NAMALWA (cell line): Measurements from ENCODE around the gene POFUT1.

ENCODE experiments used
- DNase-seq: peaks from one replicate; pipeline ENCODE4 v3.0.0-alpha.2; 2015; ENCODE audit warnings: low spot score

Gene POFUT1

GRCh38 chr20:32208499-32209154 lies 947 bp downstream of the POFUT1 start:
- DNase-seq, result no peak

- DNase-seq, result no peak
Observed at GRCh38 chr20:32209850-32210605, 2.3 kb downstream of the POFUT1 start.

GRCh38 chr20:32213870-32214269 lies 6.2 kb downstream of the POFUT1 start:
- no peak for DNase-seq

- no peak for DNase-seq
Observed at GRCh38 chr20:32215147-32215546, 7.5 kb downstream of the POFUT1 start.

- DNase-seq, result no peak
Observed at GRCh38 chr20:32215729-32216128, 8.0 kb downstream of the POFUT1 start.

- no peak for DNase-seq
Observed at GRCh38 chr20:32216179-32217142, 8.8 kb downstream of the POFUT1 start.

- DNase-seq, result no peak
Observed at GRCh38 chr20:32218156-32218900, 10.6 kb downstream of the POFUT1 start.

GRCh38 chr20:32224463-32224862 lies 16.8 kb downstream of the POFUT1 start:
- no peak for DNase-seq

GRCh38 chr20:32226391-32226790 lies 18.7 kb downstream of the POFUT1 start:
- DNase-seq, result no peak

GRCh38 chr20:32227306-32227705 lies 19.6 kb downstream of the POFUT1 start:
- no peak for DNase-seq

- no peak for DNase-seq
Observed at GRCh38 chr20:32227744-32228688, 20.3 kb downstream of the POFUT1 start.

- DNase-seq, result no peak
Observed at GRCh38 chr20:32229251-32229747, 21.6 kb downstream of the POFUT1 start.

GRCh38 chr20:32230707-32231106 lies 23.0 kb downstream of the POFUT1 start:
- DNase-seq, result no peak

GRCh38 chr20:32231245-32231644 lies 23.6 kb downstream of the POFUT1 start:
- DNase-seq, result no peak

- DNase-seq, result no peak
Observed at GRCh38 chr20:32231847-32232246, 24.2 kb downstream of the POFUT1 start.

GRCh38 chr20:32232326-32232886 lies 24.7 kb downstream of the POFUT1 start:
- no peak for DNase-seq

GRCh38 chr20:32233286-32233685 lies 25.6 kb downstream of the POFUT1 start:
- DNase-seq, result no peak

GRCh38 chr20:32234135-32234808 lies 26.6 kb downstream of the POFUT1 start:
- no peak for DNase-seq

- no peak for DNase-seq
Observed at GRCh38 chr20:32235331-32236047, 27.8 kb downstream of the POFUT1 start.
